Prostate gland (tissue), 2 donors: ENCODE data around the gene SPCS2. TPM values are rescaled to one million over a fixed set of nuclear protein-coding genes. Genes with fewer than 3 reads are reported as not detected.
"Not testable (repeated sequence)": the region's sequence is repeated elsewhere in the genome, so short reads cannot be mapped to it uniquely, and the experiment has no call there.

Experiments used
- DNase-seq: peaks from one replicate; pipeline ENCODE4 v3.0.0-alpha.2; 2019; ENCODE audit warnings: low spot score
- H3K27ac ChIP-seq, 2 donors: fragments of 200-600 bp; sonication (generic); 2 replicates each; pipeline ENCODE4 v1.5.1; 2017 to 2019
- H3K27me3 ChIP-seq: fragments of 200-600 bp; sonication (generic); replicated peaks from 2 replicates; pipeline ENCODE4 v1.5.1; 2019; ENCODE audit not compliant: insufficient read depth
- H3K36me3 ChIP-seq, 2 donors: fragments of 200-600 bp; sonication (generic); 1 replicate in 1 of 2; 2 replicates in 1 of 2; pipeline versions ENCODE4 v1.5.1 to v1.8.1; 2017 to 2019
- H3K4me1 ChIP-seq: fragments of 200-600 bp; sonication (generic); replicated peaks from 2 replicates; pipeline ENCODE4 v1.5.1; 2019
- H3K4me3 ChIP-seq, 2 donors: fragments of 200-600 bp; sonication (generic); 2 replicates each; pipeline ENCODE4 v1.5.1; 2017 to 2019
- H3K9me3 ChIP-seq: fragments of 200-600 bp; sonication (generic); 2 replicates; pipeline ENCODE4 v1.5.1; 2017
- POLR2A ChIP-seq: fragments of 450-650 bp; IDR thresholded peaks from one replicate; pipeline ENCODE4 v1.6.1; 2016; ENCODE audit warnings: antibody characterized with exemption, mild to moderate bottlenecking
- POLR2AphosphoS5 ChIP-seq: sonication (generic); formaldehyde crosslinking; IDR thresholded peaks from one replicate; pipeline ENCODE4 v1.6.1; 2017; ENCODE audit warnings: antibody characterized with exemption
- WGBS: methylation state at CpG from one replicate; pipeline ENCODE4 v1.1.5; 2018; 5-methylcytosine and 5-hydroxymethylcytosine counted together
- intact Hi-C: fragments of 100-400 bp; cut with DNase I; formaldehyde crosslinking; loops from one replicate; pipeline ENCODE4 v1.14.2; 2022
- total RNA-seq, 2 donors: library from RNA; depleted of rRNA; stranded (reverse); fragments of >200 nt; gene quantifications; one replicate each; pipeline ENCODE4 v1.1.0, GENCODE V29; 2016
- TF ChIP-seq, protein P1 (sequence below), 4 experiments: fragments of 200-600 bp in 2 of 4; fragments of 450-650 bp in 2 of 4; sonication (generic) in 2 of 4; IDR thresholded peaks; 1 replicate in 3 of 4; 2 replicates in 1 of 4; pipeline ENCODE4 v1.5.1; 2016 to 2019; ENCODE audit warnings: antibody characterized with exemption in 4 of 4, mild to moderate bottlenecking in 2 of 4, moderate library complexity in 2 of 4

SPCS2 gene
- total RNA-seq, 2 donors from 2014 or later = 76.9 to 82.4 TPM

DNA sequence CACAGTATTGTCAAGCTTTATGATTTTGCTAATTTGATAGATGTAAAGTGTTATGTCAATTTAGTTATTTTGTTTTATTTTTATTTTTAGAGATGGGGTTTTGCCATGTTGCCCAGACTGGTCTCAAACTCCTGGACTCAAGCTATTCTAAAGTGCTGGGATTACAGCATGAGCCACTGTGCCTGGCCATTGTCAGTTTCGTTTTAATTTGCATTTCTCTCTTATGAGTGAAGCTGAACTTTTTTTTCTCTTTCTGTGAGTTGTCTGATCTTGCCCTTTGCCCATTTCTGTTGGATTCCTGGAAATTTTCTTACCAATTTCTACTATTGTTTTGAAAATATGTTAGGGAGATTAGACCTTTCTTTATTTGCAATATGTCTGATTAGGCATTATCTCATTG is 55.1 kb downstream of the SPCS2 start:
- Histone ChIP-seq H3K4me1 (no peaks in the 10 kb centered on the region), H3K4me3 (no peak overlapping the region), H3K9me3 (no peaks in the 10 kb centered on the region), H3K27me3 (no peaks in the 10 kb centered on the region), H3K36me3 (peaks cover 0 to 4% of the 10 kb centered on the region in 2 donors), H3K27ac (no peak overlapping the region)
- DNase-seq = no peak
- TF ChIP-seq POLR2AphosphoS5 (no peak), POLR2A (no peak)
- TF ChIP-seq, protein P1, sequence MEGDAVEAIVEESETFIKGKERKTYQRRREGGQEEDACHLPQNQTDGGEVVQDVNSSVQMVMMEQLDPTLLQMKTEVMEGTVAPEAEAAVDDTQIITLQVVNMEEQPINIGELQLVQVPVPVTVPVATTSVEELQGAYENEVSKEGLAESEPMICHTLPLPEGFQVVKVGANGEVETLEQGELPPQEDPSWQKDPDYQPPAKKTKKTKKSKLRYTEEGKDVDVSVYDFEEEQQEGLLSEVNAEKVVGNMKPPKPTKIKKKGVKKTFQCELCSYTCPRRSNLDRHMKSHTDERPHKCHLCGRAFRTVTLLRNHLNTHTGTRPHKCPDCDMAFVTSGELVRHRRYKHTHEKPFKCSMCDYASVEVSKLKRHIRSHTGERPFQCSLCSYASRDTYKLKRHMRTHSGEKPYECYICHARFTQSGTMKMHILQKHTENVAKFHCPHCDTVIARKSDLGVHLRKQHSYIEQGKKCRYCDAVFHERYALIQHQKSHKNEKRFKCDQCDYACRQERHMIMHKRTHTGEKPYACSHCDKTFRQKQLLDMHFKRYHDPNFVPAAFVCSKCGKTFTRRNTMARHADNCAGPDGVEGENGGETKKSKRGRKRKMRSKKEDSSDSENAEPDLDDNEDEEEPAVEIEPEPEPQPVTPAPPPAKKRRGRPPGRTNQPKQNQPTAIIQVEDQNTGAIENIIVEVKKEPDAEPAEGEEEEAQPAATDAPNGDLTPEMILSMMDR (IDR thresholded peaks at IDR 0.05) = no peak
- intact Hi-C loops = no loop called here
- WGBS = 70% methylated on average over 1 of the region's 1 CpG

DNA sequence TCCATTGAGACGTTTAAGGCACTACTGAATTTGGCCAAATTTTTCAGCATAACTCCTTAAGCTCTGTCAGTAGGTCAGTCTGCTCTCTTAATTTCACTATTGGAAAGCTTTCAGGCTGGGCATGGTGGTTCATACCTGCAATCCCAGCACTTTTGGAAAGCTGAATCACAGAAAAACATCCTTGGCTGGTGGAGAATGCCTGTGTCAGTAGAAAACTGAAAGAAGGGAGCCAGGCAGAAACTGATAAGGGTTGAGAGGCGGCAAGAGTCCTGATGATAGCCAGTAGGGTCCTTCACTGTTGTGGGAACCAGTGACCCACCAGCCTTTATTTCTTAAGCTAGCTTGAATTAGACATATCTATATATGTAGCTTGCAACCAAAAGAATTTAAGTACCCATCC is 62.3 kb downstream of the SPCS2 start:
- Histone ChIP-seq H3K9me3 (no peaks in the 10 kb centered on the region), H3K4me3 (no peak overlapping the region), H3K27ac (no peak overlapping the region), H3K4me1 (no peaks in the 10 kb centered on the region), H3K27me3 (no peaks in the 10 kb centered on the region), H3K36me3 (no peaks in the 10 kb centered on the region)
- intact Hi-C loops = no loop called here
- TF ChIP-seq POLR2A (no peak), POLR2AphosphoS5 (no peak)
- TF ChIP-seq, protein P1 (IDR thresholded peaks at IDR 0.05) = no peak
- no peak for DNase-seq
- 89% methylated on average over 2 of the region's 2 CpGs for WGBS

DNA sequence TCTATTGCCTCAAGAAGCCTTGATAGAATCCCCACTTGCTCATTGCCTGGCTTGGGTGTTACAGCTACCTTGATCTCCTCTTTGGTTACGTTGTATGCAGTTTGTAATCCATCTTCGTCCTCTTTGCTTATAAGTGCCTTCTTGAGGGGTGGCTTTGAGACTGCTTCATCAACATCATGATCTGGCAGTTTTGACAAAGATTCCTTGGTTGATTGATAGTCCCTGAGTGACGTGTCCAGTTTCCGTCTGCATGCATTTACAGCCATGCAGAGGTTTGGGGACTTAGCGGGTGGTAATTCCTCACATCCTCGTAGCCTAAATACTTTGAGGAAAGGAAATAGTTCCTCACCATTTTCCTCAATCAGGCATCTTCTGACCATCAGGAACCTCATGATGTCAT is 62.8 kb downstream of the SPCS2 start:
- TF ChIP-seq POLR2A = no peak
- TF ChIP-seq POLR2AphosphoS5 = no peak
- TF ChIP-seq, protein P1 (IDR thresholded peaks at IDR 0.05) = no peak
- no peaks in the 10 kb centered on the region for H3K9me3 ChIP-seq

DNA sequence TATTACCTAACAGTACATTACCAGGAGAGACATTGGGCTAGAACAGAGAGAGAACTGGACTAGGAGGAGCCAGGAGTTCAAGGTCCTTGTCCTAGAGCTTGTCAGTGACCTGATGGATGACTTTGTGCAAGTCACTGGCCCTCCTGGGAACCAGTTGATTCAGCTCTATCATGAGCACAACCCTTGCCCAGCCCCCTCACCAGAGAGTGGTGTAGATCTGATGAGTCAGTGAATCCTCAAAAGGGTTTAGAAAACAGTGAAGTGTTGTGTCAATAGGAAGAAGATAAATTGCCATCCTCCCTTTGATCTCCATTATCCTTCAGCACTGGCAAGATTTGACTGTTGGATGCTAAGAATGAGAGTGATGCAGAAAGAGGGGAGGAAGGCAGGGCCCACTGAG is 64.0 kb downstream of the SPCS2 start:
- Histone ChIP-seq H3K9me3 (no peaks in the 10 kb centered on the region), H3K36me3 (no peaks in the 10 kb centered on the region), H3K27ac (no peak overlapping the region), H3K4me3 (no peak overlapping the region), H3K4me1 (no peaks in the 10 kb centered on the region), H3K27me3 (no peaks in the 10 kb centered on the region)
- TF ChIP-seq, protein P1 (IDR thresholded peaks at IDR 0.05) = no peak
- TF ChIP-seq POLR2A = no peak
- TF ChIP-seq POLR2AphosphoS5 = no peak
- DNase-seq = no peak
- intact Hi-C loops = no loop called here

More for the DNA sequence above, 62.8 kb downstream of the SPCS2 start:
- no peak for DNase-seq
- Histone ChIP-seq H3K4me1 (no peaks in the 10 kb centered on the region), H3K4me3 (no peak overlapping the region), H3K27me3 (no peaks in the 10 kb centered on the region), H3K27ac (no peak overlapping the region), H3K36me3 (no peaks in the 10 kb centered on the region)
- 90% methylated on average over 6 of the region's 6 CpGs for WGBS
- intact Hi-C loops = no loop called here

DNA sequence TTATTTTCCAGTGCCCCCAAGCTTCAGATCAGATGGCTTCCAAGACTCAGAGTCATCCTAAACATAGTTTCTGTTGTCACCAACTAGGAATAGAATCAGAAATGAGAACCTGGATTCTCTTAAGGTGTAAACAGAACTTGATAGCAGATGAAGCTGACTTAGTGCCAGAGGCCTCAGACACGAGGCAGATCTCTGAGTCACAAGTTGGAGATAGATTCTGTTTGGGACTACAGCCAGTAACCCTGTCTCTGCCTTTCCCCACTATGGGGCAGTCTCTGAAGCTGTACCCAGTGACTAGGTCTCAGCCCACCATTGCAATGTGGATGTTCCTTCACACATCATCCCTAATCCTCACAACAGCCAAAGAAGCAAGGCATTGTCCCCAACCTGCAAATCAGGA is 65.1 kb downstream of the SPCS2 start:
- H3K4me3 ChIP-seq = no peak overlapping the region
- intact Hi-C loops = no loop called here
- no peaks in the 10 kb centered on the region for H3K27me3 ChIP-seq
- H3K9me3 ChIP-seq = no peaks in the 10 kb centered on the region
- no peak for DNase-seq
- no peak overlapping the region for H3K27ac ChIP-seq
- H3K4me1 ChIP-seq = no peaks in the 10 kb centered on the region
- 19% methylated on average over 1 of the region's 1 CpG for WGBS
- H3K36me3 ChIP-seq = no peaks in the 10 kb centered on the region
- TF ChIP-seq, protein P1 (IDR thresholded peaks at IDR 0.05) = no peak
- no peak for TF ChIP-seq POLR2AphosphoS5
- no peak for TF ChIP-seq POLR2A

DNA sequence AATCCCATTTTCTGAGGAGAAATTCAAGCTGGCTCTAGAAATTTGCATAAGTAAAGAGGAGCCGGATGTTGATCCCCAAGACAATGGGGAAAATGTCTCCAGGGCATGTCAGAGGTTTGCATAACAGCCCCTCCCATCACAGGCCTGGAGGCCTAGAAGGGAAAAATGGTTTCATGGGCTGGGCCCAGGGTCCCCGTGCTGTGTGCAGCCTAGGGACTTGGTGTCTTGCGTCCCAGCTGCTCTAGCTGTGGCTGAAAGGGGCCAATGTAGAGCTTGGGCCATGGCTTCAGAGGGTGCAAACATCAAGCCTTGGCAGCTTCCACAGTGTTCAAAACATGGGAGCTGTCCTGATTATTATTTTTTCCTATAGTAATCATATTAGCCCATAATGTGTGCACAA is 70.1 kb downstream of the SPCS2 start:
- H3K27me3 ChIP-seq, H3K4me3 ChIP-seq, H3K27ac ChIP-seq, H3K4me1 ChIP-seq, H3K9me3 ChIP-seq, H3K36me3 ChIP-seq, DNase-seq, intact Hi-C loops: not testable (repeated sequence)
- 86% methylated on average over 3 of the region's 3 CpGs for WGBS

DNA sequence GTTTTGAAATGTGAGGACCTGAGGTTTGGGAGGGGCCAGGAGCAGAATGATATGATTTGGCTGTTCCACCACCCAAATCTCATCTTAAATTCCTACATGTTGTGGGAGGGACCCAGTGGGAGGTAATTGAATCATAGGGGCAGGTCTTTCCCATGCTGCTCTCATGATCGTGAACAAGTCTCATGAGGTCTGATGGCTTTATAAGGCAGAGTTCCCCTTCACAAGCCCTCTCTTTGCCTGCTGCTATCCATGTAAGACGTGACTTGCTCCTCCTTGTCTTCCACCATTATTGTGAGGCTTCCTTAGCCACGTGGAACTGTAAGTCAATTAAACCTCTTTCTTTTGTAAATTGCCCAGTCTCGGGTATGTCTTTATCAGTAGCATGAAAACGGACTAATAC is 71.3 kb downstream of the SPCS2 start:
- 71% methylated on average over 5 of the region's 5 CpGs for WGBS
- DNase-seq, H3K27me3 ChIP-seq, H3K9me3 ChIP-seq, H3K4me1 ChIP-seq, intact Hi-C loops, H3K27ac ChIP-seq, H3K36me3 ChIP-seq, H3K4me3 ChIP-seq: not testable (repeated sequence)
